NOMO-1 (cell line): ENCODE data around the gene MAP1LC3B.

Experiments used
- DNase-seq, 2 experiments: peaks; one replicate each; lab custom pipeline; 2025; ENCODE audit not compliant: unreplicated experiment in 2 of 2; lab: John Stamatoyannopoulos, UW

Gene MAP1LC3B

DNA sequence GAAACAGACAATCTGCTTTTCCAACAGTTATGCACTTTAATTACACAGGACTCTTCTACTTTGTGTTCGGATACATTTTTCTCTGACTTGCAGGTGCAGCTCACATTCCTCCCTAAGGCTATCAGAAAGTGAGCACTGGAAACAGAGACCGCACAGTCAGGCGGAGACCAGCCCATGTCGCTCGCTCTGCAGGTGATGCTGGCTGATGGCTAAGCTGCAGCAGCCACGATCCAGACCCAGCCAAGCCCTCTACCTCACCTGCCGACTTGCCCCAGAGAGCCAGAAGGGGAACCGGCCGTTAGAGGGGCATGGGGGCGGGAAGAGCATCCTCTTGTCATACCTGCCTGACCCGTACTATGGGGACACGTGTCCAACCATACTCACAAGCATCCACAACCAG is 33.8 kb downstream of the MAP1LC3B start:
- no peak for DNase-seq

DNA sequence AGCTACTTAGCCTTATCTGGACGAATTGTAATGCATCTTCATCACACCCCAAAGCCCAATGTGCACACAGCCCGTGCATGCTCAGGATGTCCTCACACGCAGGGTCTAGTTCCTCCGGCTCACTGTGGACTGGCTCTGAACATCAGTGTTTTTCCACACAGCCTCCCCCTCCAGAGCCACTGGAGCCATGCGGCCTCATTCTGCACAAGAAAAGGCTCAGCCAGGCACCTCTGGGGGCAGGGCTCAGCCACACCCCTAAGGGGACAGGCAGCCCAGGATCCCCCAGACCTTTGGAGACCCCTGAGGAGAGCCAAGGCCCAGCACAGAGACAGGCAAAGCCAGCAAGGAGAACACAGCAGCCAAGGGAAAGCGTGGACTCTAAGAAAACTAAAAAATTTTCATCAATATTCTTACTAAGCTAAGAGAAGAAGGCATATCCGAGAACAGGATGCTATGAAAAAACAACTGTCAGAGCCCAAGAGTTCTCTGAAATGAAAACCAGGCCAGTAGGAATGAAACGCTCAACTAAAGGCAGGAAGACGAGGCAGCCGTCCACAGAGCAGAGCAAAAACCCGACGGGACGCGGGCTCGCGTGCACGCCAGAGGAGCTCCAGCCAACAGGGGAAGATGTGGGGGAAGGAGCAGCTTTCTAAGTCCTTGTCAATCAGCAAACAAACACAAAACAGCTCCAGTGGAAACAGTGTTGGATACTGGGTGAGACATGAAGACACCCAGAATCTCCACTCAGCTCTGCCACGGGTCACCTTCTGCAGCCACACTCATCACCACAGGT is 34.5 kb downstream of the MAP1LC3B start:
- no peak for DNase-seq

DNA sequence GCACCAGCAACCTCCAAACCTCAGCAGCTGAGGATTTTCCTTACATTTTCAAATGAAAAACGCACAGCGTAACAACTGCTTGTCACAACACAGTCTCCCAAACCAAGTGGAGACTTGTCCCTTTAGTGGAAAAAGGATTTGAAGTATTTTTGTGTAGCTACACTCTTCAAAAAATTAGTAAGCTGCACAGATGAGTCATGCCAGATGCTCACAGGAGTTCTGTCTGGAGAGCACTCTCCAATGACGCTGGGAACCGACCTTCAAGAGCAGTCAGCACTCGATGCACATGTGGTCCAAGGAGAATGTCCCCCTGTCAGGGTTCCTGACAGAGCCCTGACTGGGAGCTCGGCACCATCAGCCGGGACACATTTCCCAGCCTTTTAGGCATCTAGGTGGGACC is 39.8 kb downstream of the MAP1LC3B start:
- no peak for DNase-seq

DNA sequence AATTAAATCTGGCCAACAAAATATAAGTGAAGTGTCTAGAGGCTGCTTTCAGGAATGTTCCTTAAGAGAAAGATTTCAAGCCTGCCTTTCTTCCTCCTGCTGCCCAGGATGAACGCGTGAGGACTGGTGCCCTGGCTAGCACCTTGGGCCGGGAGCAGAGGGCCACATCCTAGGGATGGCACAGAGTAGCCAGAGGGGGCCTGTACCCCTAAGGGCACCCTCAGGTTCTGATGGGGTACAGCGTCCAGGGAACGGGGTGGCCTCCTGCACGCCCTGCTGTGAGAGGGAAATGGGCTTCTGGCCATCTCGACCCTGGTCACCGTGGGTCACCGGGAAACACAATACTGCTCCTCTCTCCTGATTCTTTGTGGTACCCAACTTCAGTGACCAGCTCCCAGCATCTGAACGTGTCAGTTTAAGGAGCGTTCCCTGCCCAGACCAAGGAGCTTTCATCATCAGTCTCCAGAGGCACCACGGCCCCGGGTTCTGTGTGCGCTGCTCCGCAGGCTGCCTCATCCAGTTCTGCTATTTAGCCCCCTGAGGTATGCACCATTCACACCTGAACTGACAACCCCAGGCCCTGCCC is 40.3 kb downstream of the MAP1LC3B start:
- DNase-seq: no peak

DNA sequence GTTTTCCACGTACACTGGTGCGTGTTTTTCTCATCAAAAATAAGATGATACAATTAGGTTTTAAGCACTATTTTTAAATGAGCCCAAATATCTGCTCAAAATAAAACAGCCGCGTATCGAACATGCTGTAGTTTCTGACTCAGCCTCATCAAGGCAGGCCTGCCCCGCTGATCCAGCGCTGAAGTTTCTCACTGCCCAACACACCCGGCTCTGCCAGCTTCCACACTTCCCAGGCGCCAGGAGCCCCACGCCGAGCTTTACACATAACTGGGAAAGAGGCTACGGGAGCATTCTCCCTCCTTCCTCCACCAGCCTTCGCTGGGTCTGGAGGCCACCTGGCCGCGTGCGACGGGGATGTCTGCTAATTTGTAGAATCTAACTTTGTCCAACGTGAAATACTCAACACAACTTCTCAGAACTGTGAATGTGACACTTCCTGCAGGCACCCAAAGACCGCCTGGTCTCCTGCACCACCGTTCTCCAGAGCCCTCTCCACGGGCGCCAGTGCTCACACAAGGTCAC is 42.1 kb downstream of the MAP1LC3B start:
- no peak for DNase-seq

DNA sequence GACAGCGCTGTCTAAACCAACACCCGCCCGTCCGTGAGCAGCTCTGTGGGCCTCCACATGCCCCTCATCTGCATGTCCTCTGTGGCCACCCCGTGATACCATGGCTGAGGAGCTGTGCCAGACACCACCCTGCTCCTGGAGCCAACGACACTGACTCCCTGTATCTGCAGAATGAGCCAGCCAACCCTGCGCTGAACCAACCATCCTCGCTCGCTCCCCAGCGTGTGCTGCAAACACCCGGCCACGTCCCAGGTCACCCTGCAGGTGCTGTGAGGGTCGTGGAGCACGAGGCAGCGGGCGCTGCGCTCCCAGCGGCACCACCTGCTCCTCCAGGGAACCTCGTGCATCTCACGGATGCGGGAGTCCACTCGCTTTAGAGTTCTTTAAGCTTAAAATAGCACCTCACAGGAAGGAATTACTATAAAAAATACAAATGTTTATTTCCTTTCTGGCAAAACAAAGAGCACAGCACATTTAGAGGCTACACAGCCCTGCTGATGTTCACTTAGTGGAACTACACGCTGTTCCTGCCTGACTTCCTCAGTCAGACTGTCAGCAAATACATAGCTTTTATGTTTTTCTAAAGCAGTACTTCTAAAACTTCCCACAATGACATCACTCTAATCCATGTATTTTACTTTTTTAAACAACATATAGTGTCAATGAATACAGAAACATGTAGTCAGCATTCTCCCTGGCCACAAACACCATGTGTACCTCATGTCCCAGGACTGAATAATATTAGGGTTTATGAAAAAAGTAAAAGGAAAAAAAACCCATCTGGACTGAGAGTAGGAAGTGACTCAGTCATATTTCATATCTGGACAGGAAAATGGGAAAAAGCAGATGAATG is 43.5 kb downstream of the MAP1LC3B start:
- DNase-seq: no peak

DNA sequence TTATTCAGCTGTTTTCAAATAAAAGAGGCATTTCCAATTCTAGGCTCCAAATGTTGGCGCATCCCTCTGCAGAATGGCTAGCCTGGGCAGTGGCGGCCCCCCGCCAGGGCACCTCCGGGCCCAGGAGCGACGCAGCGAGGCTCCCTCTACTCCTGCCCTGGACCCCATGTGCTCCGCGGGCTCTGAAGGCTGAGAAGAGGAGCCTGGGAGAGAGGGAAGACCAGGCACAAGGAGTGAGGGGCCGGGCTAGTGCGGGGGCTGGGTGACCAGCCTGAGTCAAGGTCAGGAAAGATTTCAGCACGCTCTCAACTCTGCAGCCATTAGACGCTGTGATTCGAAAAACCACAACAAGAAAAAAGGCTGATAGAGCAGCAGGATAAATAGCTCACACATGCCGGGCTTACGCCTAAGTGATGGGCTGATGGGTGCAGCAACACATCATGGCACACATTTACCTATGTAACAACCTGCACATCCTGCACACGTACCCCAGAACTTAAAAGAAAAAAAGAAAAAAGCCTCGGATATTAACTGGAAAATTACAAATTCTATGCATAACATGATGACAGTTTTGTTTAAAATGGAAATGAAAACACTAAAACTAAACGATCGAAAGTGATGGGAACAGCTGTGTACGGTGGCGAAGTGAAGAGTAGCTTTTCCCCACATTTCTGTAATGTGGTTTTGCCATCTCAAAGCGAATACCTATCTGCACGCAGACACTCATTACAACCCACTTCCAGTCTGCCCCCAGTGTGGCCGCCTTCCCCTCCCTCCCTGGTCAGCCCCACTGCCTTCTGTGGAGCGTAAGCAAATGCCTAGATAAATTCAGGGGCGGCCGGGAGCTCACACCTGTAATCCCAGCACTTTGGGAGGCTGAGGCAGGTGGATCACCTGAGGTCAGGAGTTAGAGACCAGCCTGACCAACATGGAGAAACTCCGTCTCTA is 44.4 kb downstream of the MAP1LC3B start:
- DNase-seq: no peak

DNA sequence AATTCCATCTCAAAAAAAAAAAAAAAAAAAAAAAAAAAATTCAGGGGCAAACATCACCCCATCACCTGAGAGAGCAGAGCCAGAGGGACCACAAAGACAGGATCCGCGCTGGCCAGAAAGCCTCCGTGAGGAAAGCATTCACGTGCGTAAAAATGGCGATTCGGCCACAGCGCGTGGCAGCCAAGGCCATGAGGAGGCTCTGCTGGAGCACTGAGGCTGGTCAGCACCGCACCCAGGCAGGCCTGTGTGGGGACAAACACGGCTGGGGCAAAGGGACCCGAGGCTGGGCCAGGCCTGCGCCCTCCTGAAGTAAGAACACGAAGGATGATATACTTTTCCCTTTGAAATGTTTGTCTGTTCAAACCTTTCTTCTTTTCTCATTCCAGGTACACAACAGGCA is 45.2 kb downstream of the MAP1LC3B start:
- DNase-seq: no peak

DNA sequence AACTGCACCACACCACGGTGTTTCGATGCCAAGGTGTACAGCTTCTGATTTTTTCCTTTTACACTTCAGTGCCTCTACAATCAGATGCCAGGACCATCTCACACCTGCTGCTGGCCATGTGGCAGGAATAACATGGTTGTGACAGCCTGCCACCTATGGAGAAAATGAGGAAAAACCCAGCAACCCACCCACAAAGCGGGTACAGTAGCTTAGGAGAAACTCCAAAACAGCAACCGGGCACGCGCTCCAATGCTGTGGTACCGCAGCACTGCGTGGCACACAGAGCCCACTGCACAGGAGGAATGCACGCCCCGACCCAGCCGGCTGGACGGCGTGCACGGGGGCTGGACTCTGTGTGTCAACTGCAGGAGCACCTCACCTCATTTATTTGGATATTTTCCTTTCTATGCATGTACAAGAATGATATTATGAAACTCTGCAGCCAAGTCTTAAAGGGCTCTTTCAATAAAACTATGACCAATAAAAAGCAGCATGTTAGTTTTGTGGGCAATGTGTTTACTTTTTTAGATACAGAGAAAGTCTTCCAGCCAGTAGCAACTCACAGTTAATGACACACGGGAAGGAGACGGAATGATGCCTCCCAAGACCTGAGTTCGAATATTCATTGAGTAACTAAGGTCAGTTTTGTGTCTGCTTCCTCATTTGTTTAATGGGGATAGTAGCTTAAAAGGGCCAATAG is 45.9 kb downstream of the MAP1LC3B start:
- no peak for DNase-seq

DNA sequence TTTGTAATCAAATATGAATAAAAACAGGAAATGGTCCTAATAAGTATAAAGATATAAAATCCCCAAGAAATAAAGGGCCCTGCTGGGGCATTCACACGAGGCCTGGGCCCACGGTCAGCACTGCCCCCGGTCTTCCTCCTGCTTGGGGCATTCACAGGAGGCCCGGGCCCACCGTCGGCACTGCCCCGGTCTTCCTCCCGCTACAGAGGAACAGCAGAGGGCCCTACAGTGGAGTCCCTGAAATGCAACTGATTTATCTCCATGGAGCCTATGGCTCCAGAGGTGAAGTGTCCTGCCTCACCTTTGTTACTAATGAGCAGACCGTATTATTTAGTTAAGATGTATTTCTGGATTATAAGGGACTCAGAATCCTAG is 46.5 kb downstream of the MAP1LC3B start:
- no peak for DNase-seq

DNA sequence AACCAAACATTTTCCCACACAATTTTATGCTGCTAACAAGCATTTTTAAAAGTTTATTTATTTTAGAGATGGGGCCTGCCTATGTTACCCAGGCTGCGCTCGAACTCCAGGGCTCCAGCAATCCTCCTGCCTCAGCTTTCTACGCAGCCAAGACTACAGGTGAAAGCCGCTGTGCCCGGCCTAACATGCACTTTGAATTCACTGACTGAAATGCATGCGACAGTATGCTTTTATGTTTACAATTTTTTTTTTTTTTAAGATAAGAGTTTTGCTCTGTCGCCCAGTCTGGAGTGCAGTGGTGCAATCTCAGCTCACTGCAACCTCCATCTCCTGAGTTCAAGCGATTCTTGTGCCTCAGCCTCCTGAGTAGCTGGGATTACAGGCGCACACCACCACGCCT is 47.8 kb downstream of the MAP1LC3B start:
- no peak for DNase-seq

DNA sequence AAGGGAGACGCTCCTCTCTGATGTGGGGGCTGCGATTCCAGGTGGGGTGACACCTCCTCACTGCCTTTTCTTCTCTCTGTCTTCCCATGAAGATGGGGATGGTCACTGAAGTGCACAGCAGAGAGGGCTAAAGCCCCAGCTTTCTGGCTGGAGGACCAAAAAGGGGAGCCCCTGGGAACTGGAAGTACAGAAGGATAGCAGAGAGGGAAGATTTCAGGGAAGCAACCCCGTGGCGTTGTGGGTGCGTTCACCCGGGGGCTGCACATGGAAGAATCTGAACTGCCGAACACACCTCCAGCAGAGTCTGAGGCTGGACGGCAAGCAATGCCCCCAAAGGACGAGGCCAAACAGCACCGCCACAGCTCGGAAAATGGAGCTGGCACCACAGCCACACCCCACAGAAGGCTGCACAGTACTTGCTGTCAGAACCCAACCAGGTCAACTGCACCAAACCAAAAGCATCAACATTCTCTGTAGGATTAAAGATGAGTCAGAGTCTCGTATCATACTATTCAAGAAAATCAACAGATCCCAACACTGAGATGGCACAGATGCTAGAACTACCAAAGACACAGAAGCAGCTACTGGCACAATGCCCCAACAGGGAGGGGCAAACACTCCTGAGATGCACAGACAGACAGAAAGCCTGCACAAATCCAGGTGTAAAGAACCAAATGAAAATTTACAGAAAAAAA is 49.9 kb downstream of the MAP1LC3B start:
- DNase-seq: no peak

DNA sequence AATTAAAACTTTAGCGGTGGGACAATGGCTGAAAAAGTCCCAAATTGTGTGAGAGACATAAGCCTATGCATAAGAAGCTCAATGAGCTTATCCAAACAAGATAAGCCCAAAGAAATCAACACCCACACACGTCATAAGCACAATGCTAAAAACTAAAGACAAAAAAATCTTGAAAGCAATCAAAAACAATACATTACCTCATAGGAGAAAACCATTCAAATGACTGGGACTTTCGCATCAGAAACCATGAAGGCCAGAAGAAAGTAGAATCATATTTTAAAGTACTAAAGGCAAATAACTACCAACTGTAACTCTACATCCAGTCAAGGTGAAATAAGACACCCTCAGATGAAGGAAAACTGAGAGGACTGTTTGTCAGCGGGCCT is 50.4 kb downstream of the MAP1LC3B start:
- DNase-seq: no peak

DNA sequence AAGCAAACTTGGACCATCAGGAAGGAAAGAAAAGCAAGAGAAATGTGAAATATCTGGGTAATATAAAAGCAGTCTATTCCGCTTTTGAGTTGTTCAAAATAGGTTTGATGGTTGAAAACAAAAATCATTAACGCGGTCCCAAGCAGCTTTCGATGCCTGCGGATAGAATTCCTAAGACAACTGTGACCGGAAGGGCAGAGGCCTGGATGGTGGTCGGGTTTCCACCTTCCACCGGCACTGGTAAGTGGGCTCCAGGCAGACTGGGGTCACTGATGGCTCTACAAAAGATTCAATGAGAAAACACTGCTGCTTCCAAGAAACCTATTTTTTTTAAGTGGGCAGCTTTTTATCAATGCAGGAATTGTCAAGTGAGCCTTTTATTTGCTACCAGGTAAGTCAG is 50.9 kb downstream of the MAP1LC3B start:
- DNase-seq: no peak

DNA sequence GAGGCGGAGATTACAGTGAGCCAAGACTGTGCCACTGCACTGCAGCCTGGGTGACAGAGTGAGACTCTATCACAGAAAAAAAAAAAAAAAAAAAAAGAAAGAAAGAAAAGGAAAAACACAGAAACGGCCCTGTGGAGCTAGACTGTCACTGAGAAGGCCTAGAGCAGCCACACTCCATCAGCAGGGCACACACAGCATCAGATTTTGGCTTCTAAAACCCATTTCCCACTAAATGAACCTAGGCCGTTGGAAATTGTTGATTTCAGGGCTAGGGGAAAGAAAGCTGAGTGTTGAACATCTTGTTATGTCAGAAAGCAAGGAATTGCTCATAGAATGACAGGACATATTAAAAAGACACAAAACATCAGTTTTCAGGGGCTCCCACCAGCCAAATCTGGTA is 51.8 kb downstream of the MAP1LC3B start:
- no peak for DNase-seq

DNA sequence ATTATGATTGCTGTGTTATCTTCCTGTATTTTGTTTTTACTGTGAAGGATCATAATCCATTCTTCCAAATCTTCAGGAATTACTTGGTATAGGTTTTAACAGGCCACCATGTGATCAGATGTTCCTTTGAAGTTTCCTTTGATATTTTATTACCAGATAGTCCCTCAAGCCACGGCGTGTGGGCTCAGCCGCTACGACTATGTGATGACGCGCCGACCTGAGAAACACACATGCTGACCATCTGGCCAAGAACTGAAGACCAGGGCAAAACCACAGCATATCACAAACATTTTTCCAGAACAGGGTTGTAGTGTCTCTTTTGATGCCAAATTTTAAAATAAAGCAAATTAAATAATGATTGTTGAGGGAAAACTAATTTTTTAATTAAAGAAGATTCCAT is 53.4 kb downstream of the MAP1LC3B start:
- DNase-seq: no peak

DNA sequence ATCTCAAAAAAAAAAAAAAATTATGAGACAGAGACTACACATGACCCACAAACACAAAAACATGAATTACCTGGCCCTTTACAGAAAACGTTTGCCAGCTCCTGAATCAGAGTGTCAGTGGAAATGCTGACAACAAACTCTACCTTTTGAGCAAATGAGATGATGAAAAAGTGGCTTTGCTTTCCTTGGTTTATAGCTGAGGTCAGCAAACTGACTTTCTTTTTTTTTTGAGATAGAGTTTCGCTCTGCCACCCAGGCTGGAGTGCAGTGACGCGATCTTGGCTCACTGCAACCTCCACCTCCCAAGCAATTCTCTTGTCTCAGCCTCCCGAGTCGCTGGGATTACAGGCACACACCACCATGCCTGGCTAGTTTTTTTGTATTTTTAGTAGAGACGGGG is 54.3 kb downstream of the MAP1LC3B start:
- DNase-seq: no peak

DNA sequence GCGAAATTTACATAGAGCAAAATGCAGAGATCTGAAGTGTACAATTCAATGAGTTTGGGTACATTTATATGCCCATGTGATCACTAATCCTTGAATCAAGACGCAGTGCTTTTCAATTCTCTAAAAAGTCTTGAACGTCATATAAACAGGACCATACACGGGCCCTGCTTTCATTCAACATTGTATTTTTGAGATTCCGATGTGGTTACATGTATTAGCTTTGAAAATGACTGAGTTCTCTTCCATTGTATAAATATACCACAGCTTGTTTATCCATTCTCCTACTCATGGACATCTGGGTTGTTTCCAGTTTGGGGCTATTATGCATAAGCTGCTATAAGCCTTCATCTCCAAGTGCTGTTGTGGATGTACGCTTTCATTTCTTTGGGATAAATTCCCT is 55.2 kb downstream of the MAP1LC3B start:
- DNase-seq: no peak

DNA sequence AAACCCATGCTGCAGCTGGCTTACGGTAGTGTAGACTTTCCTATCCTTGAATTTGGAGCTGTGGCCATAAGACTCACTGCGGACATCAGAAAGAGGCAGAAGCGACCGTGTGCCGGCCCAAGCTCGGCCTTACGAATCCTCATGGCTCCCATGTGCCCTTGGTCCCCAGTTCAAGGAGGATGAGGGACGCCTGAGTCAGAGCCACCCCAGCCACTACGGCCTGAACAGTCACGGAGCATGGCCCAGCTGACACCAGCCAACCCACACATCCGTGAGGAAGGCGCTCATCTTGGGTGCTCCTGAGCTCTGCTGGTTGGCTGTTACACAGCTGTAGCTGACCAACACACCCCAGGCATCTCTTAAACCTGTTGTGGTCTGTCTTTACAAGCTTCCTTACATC is 56.7 kb downstream of the MAP1LC3B start:
- DNase-seq: no peak
